Small intestine (tissue), 7 donors: ENCODE data around the gene MEOX1. TPM values are rescaled to one million over a fixed set of nuclear protein-coding genes. Genes with fewer than 3 reads are reported as not detected.

Experiments used
- DNase-seq, 2 donors: peaks; one replicate each; pipeline versions ENCODE4 v3.0.0 to v3.0.0-alpha.2; 2013
- FAIRE-seq: peaks from 2 replicates; lab custom pipeline; 2012; peaks lifted over from hg19 to GRCh38; lab: Jason Lieb, UNC
- H3K27ac ChIP-seq, 3 donors: one replicate each; pipeline ENCODE4 v1.5.1; 2013; ENCODE audit warnings: low read length in 2 of 3, mild to moderate bottlenecking in 2 of 3, control low read depth in 1 of 3, inconsistent platforms in 1 of 3, low read depth in 1 of 3, moderate library complexity in 1 of 3
- H3K27me3 ChIP-seq, 3 donors: one replicate each; pipeline ENCODE4 v1.6.1; 2013; ENCODE audit warnings: low read length in 3 of 3, inconsistent platforms in 1 of 3; ENCODE audit not compliant: control insufficient read depth in 3 of 3, insufficient read depth in 3 of 3
- H3K36me3 ChIP-seq, 3 donors: one replicate each; pipeline ENCODE4 v1.6.1; 2013; ENCODE audit warnings: low read length in 3 of 3, inconsistent platforms in 1 of 3, low read depth in 1 of 3, mild to moderate bottlenecking in 1 of 3, moderate library complexity in 1 of 3; ENCODE audit not compliant: control insufficient read depth in 3 of 3, insufficient read depth in 2 of 3
- H3K4me1 ChIP-seq, 3 donors: one replicate each; pipeline ENCODE4 v1.6.1; 2013; ENCODE audit warnings: low read length in 2 of 3, inconsistent platforms in 1 of 3, low read depth in 1 of 3, mild to moderate bottlenecking in 1 of 3, moderate library complexity in 1 of 3; ENCODE audit not compliant: control insufficient read depth in 3 of 3, insufficient read depth in 2 of 3
- H3K4me3 ChIP-seq, 3 donors: one replicate each; pipeline ENCODE4 v1.5.1; 2013; ENCODE audit warnings: low read length in 3 of 3, control low read depth in 1 of 3, inconsistent platforms in 1 of 3, low read depth in 1 of 3, mild to moderate bottlenecking in 1 of 3, moderate library complexity in 1 of 3
- H3K9me3 ChIP-seq, 2 donors: one replicate each; pipeline ENCODE4 v1.6.1; 2013; ENCODE audit warnings: low read depth in 1 of 2, low read length in 1 of 2; ENCODE audit not compliant: control insufficient read depth in 2 of 2, insufficient read depth in 1 of 2
- WGBS, 3 donors: extraction: QIAGEN DNeasy Blood & Tissue Kit; methylation state at CpG; one replicate each; pipeline ENCODE4 v1.1.7; 2013; 5-methylcytosine and 5-hydroxymethylcytosine counted together
- polyA plus RNA-seq, 4 donors: library from polyadenylated mRNA; stranded (reverse) in 3 of 4; unstranded in 1 of 4; fragments of 200-250 nt in 3 of 4; fragments of 120-200 nt in 1 of 4; gene quantifications; one replicate each; pipeline versions ENCODE4 v1.2.1 to v1.2.3, GENCODE V29; 2013
- donor health status: healthy with polysubstance abuse.
- donor health status: control.
- donor health status: control.
- donor health status: Bipolar disorder and iron deficiency.
- donor health status: healthy.

The MEOX1 gene
- polyA plus RNA-seq, 4 donors: 2.6 to 7.1 TPM; not detected in 2

- WGBS, 3 donors: 81 to 82% (median 81%) methylated on average over 11 of the region's 11 CpGs
- DNase-seq (no peak), FAIRE-seq (no peak)
- no peak overlapping the region for H3K4me3 ChIP-seq
- H3K9me3 ChIP-seq: no peaks in the 10 kb centered on the region
- no peak overlapping the region for H3K27ac ChIP-seq
- H3K36me3 ChIP-seq: no peaks in the 10 kb centered on the region
- no peaks in the 10 kb centered on the region for H3K27me3 ChIP-seq
- H3K4me1 ChIP-seq: peaks cover 0 to 18% (median 0%) of the 10 kb centered on the region in 3 donors
Observed at GRCh38 chr17:43659823-43660617, 1.7 kb downstream of the MEOX1 start.

- Histone ChIP-seq H3K27me3 (no peaks in the 10 kb centered on the region), H3K9me3 (no peaks in the 10 kb centered on the region), H3K4me3 (no peak overlapping the region), H3K36me3 (no peaks in the 10 kb centered on the region), H3K4me1 (peaks cover 0 to 14% (median 0%) of the 10 kb centered on the region in 3 donors), H3K27ac (no peak overlapping the region)
- WGBS, 3 donors: 63 to 86% (median 85%) methylated on average over 9 of the region's 9 CpGs
- no peak for DNase-seq
- FAIRE-seq: no peak
Observed at GRCh38 chr17:43658900-43659299, 2.8 kb downstream of the MEOX1 start.

DNA sequence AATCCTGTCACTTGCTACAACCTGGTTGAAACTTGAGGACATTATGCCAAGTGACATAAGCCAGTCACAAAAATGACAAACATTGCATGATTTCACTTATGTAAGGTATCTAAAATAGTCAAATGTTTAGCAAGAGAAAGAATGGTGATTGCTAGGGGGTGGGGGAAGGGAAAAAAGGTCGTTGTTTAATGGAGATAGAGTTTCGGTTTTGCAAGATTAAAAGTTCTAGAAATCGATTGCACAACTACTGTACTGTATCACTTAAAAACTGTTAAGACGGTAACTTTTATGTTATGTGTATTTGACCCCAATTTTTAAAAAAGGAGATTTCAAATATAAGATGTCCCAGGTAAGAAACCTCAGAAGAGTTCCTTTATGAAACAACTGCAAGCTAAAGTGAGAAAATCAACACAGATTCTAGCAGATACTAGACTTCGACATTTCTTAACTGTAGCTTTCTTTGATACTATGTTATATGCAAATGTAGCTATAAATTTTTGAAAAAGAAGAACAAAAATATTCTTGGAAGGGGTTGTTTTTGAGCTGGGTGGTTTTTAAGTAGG lies 5.9 kb downstream of the MEOX1 start:
- DNase-seq (peak in 1 of 2 donors; percentile 66), FAIRE-seq (no peak)
- 6 to 30% (median 11%) methylated on average over 5 of the region's 5 CpGs for WGBS, 3 donors
- Histone ChIP-seq H3K4me3 (no peak overlapping the region), H3K27ac (peak overlapping the region in 1 of 3 donors; percentile 52), H3K36me3 (no peaks in the 10 kb centered on the region), H3K9me3 (no peaks in the 10 kb centered on the region), H3K4me1 (peaks cover 0 to 14% (median 0%) of the 10 kb centered on the region in 3 donors), H3K27me3 (no peaks in the 10 kb centered on the region)

- FAIRE-seq (no peak), DNase-seq (no peak)
- H3K4me3 ChIP-seq: no peak overlapping the region
- H3K27me3 ChIP-seq: no peaks in the 10 kb centered on the region
- peaks cover 0 to 14% (median 0%) of the 10 kb centered on the region in 3 donors for H3K4me1 ChIP-seq
- 55 to 76% (median 73%) methylated on average over 6 of the region's 6 CpGs for WGBS, 3 donors
- no peaks in the 10 kb centered on the region for H3K36me3 ChIP-seq
- H3K27ac ChIP-seq: no peak overlapping the region
- H3K9me3 ChIP-seq: no peaks in the 10 kb centered on the region
Observed at GRCh38 chr17:43652124-43652480, 9.6 kb downstream of the MEOX1 start.

DNA sequence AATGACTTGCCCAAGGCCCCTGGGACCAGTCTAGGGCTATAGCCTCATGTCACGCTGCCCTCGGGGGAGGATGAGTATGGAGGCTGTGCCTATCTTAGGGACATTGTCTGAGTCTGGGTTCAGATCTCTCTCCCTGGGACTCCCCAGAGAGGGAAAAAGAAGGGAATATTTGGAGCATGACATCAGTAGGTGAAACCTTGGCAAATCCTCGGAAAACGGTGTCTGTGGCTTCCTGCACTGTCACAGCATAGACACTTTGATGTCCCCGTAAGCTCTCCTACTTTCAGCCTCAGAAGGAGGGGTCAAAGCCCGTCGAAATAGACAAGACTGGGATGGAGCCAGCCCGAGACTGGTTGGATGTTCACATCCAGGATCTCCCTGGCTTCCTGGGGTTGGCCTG lies 11.3 kb downstream of the MEOX1 start:
- 76 to 84% (median 78%) methylated on average over 8 of the region's 8 CpGs for WGBS, 3 donors
- no peak for FAIRE-seq
- Histone ChIP-seq H3K9me3 (no peaks in the 10 kb centered on the region), H3K27ac (no peak overlapping the region), H3K4me1 (peaks cover 0 to 6% (median 0%) of the 10 kb centered on the region in 3 donors), H3K27me3 (peaks cover 0 to 3% (median 0%) of the 10 kb centered on the region in 3 donors), H3K36me3 (no peaks in the 10 kb centered on the region), H3K4me3 (no peak overlapping the region)
- DNase-seq: no peak

DNA sequence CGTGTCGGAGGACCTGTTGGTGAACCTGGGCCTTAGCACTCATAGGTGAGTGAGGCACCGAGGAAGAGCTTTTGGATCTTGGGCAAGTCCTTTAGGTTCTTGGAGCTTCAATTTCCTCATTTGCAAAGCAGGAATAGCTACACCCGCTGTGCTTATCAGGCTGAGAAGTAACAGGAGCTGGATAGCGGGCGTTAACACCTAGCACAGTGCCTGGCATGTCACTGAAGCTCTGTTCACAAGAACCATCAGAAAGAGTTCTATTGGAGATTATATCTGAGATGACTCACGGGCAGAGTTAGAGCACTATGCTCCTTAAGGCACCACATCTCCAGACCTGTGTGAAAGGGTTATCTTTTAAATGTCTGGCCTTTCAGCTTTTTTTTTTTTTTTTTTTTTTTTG lies 12.8 kb downstream of the MEOX1 start:
- peaks cover 0 to 4% (median 0%) of the 10 kb centered on the region in 3 donors for H3K4me1 ChIP-seq
- peaks cover 0 to 3% (median 0%) of the 10 kb centered on the region in 3 donors for H3K27me3 ChIP-seq
- FAIRE-seq: no peak

GRCh38 chr17:43645765-43646481 lies 15.8 kb downstream of the MEOX1 start:
- H3K4me1 ChIP-seq: peaks cover 0 to 9% (median 0%) of the 10 kb centered on the region in 3 donors
- 1 to 6% (median 6%) methylated on average over 41 to 72 of the region's 72 CpGs for WGBS, 3 donors
- peak overlapping the region; percentile 28 to 43 (median 37) for H3K4me3 ChIP-seq
- no peaks in the 10 kb centered on the region for H3K9me3 ChIP-seq
- H3K36me3 ChIP-seq: no peaks in the 10 kb centered on the region
- H3K27me3 ChIP-seq: peaks cover 0 to 3% (median 0%) of the 10 kb centered on the region in 3 donors
- FAIRE-seq (no peak), DNase-seq (peak in 1 of 2 donors; percentile 84)
- H3K27ac ChIP-seq: peak overlapping the region in 1 of 3 donors; percentile 87

More for the DNA sequence above, 12.8 kb downstream of the MEOX1 start:
- H3K4me3 ChIP-seq: no peak overlapping the region
- no peaks in the 10 kb centered on the region for H3K36me3 ChIP-seq
- DNase-seq: no peak
- no peaks in the 10 kb centered on the region for H3K9me3 ChIP-seq
- no peak overlapping the region for H3K27ac ChIP-seq
- 52 to 82% (median 72%) methylated on average over 7 of the region's 7 CpGs for WGBS, 3 donors

- H3K4me1 ChIP-seq: peaks cover 0 to 14% (median 0%) of the 10 kb centered on the region in 3 donors
- no peaks in the 10 kb centered on the region for H3K9me3 ChIP-seq
- peak overlapping the region in 1 of 3 donors; percentile 37 for H3K4me3 ChIP-seq
- no peak for DNase-seq
- H3K27me3 ChIP-seq: peaks cover 0 to 3% (median 0%) of the 10 kb centered on the region in 3 donors
- H3K36me3 ChIP-seq: no peaks in the 10 kb centered on the region
- 78 to 86% (median 81%) methylated on average over 14 to 16 of the region's 16 CpGs for WGBS, 3 donors
- no peak for FAIRE-seq
- peak overlapping the region in 1 of 3 donors; percentile 87 for H3K27ac ChIP-seq
Observed at GRCh38 chr17:43645450-43645764, 16.3 kb downstream of the MEOX1 start.
